H1 (cell line): ENCODE measurements around the gene DMBT1. TPM values are rescaled to one million over a fixed set of nuclear protein-coding genes. Genes with fewer than 3 reads are reported as not detected.

Source experiments
- CTCF ChIA-PET: fragments of 300-600 bp; sonication (Branson Sonifier 250); formaldehyde crosslinking; loops from one replicate; lab custom pipeline; 2021; ENCODE audit not compliant: partially characterized antibody; lab: Charles Lee
- POLR2A ChIA-PET: fragments of 300-600 bp; sonication (Branson Sonifier 250); formaldehyde crosslinking; loops from one replicate; lab custom pipeline; 2021; ENCODE audit warnings: inconsistent platforms; ENCODE audit not compliant: partially characterized antibody; lab: Charles Lee
- DNase-seq, 2 experiments: peaks; one replicate each; pipeline versions ENCODE4 v3.0.0 to v3.0.0-alpha.2; 2010 to 2022; ENCODE audit warnings: low spot score in 2 of 2, low read depth in 1 of 2, mixed read lengths in 1 of 2
- FAIRE-seq: peaks from 2 replicates; lab custom pipeline; 2011; peaks lifted over from hg19 to GRCh38; lab: Jason Lieb, UNC
- H2AFZ ChIP-seq: 2 replicates; pipeline ENCODE4 v1.8.1; 2012; ENCODE audit warnings: low read length, inconsistent platforms
- H2AK5ac ChIP-seq: 2 replicates; pipeline ENCODE4 v1.6.1; 2013; ENCODE audit warnings: low read depth, low read length
- H2BK120ac ChIP-seq: replicated peaks from 2 replicates; pipeline ENCODE3; 2013; ENCODE audit warnings: low read depth, low read length, inconsistent platforms
- H2BK12ac ChIP-seq: 2 replicates; pipeline ENCODE4 v1.6.1; 2013; ENCODE audit warnings: low read depth, low read length
- H2BK15ac ChIP-seq: 2 replicates; pipeline ENCODE4 v1.6.1; 2013; ENCODE audit warnings: low read length
- H2BK20ac ChIP-seq: 2 replicates; pipeline ENCODE4 v1.6.1; 2013; ENCODE audit warnings: low read length
- H2BK5ac ChIP-seq: 2 replicates; pipeline ENCODE4 v1.6.1; 2013; ENCODE audit warnings: low read depth, low read length
- H3K14ac ChIP-seq: 2 replicates; pipeline ENCODE4 v1.6.1; 2013; ENCODE audit warnings: inconsistent platforms; ENCODE audit not compliant: insufficient read length
- H3K18ac ChIP-seq: 2 replicates; pipeline ENCODE4 v1.6.1; 2013; ENCODE audit warnings: low read length; ENCODE audit errors: extremely low read depth
- H3K23ac ChIP-seq: 2 replicates; pipeline ENCODE4 v1.6.1; 2013; ENCODE audit warnings: inconsistent platforms; ENCODE audit not compliant: insufficient read length
- H3K23me2 ChIP-seq: 2 replicates; pipeline ENCODE4 v1.6.1; 2013; ENCODE audit warnings: low read depth, low read length
- H3K27ac ChIP-seq: 2 replicates; pipeline ENCODE4 v1.6.1; 2011; ENCODE audit warnings: low read depth, low read length, inconsistent platforms
- H3K27me3 ChIP-seq, 4 experiments: replicated peaks in 1 of 4; 1 replicate in 1 of 4; 2 replicates in 3 of 4; pipeline versions ENCODE4 v1.6.1 to v1.8.1; 2011 to 2013; ENCODE audit warnings: low read length in 3 of 4, mild to moderate bottlenecking in 3 of 4, inconsistent platforms in 2 of 4, mixed read lengths in 2 of 4, moderate library complexity in 1 of 4; ENCODE audit not compliant: control insufficient read depth in 3 of 4, insufficient read depth in 3 of 4; ENCODE audit errors: extremely low read depth in 1 of 4
- H3K36me3 ChIP-seq, 4 experiments: 2 replicates each; pipeline versions ENCODE4 v1.6.1 to v1.8.1; 2011 to 2013; ENCODE audit warnings: mild to moderate bottlenecking in 4 of 4, low read length in 3 of 4, moderate library complexity in 2 of 4, control low read depth in 1 of 4, inconsistent platforms in 1 of 4; ENCODE audit not compliant: insufficient read depth in 4 of 4, control insufficient read depth in 2 of 4
- H3K4ac ChIP-seq: replicated peaks from 2 replicates; pipeline ENCODE3; 2013; ENCODE audit warnings: low read length, low read depth, mixed read lengths, inconsistent platforms; ENCODE audit not compliant: insufficient read length
- H3K4me1 ChIP-seq, 4 experiments: replicated peaks in 1 of 4; 1 replicate in 1 of 4; 2 replicates in 3 of 4; pipeline versions ENCODE4 v1.6.1 to v1.8.1; 2011 to 2013; ENCODE audit warnings: low read length in 3 of 4, inconsistent platforms in 2 of 4, mixed read lengths in 1 of 4; ENCODE audit not compliant: insufficient read depth in 4 of 4, control insufficient read depth in 3 of 4
- H3K4me2 ChIP-seq, 2 experiments: 2 replicates each; pipeline versions ENCODE4 v1.6.1 to v1.8.1; 2011 to 2013; ENCODE audit warnings: low read depth in 2 of 2, low read length in 2 of 2, control low read depth in 1 of 2, inconsistent platforms in 1 of 2, mild to moderate bottlenecking in 1 of 2; ENCODE audit not compliant: insufficient read depth in 1 of 2
- H3K4me3 ChIP-seq, 4 experiments: fragments of 200-600, 300-600 bp in 1 of 4; sonication (generic), shearing (Covaris generic), sonication (Bioruptor Twin) in 1 of 4; 2 replicates each; pipeline versions ENCODE4 v1.5.1 to v1.8.1; 2011 to 2016; ENCODE audit warnings: low read length in 4 of 4, low read depth in 3 of 4, control low read depth in 2 of 4, inconsistent platforms in 2 of 4, mild to moderate bottlenecking in 2 of 4, mixed read lengths in 1 of 4, moderate library complexity in 1 of 4; ENCODE audit not compliant: insufficient read depth in 2 of 4; ENCODE audit errors: extremely low read depth in 1 of 4
- H3K56ac ChIP-seq: replicated peaks from 2 replicates; pipeline ENCODE3; 2013; ENCODE audit warnings: low read depth, mild to moderate bottlenecking, mixed read lengths, low read length, inconsistent platforms; ENCODE audit not compliant: insufficient read length
- H3K79me1 ChIP-seq: 2 replicates; pipeline ENCODE4 v1.6.1; 2013; ENCODE audit warnings: low read depth, low read length, control low read depth
- H3K79me2 ChIP-seq, 2 experiments: 2 replicates each; pipeline versions ENCODE4 v1.6.1 to v1.8.1; 2012 to 2013; ENCODE audit warnings: low read length in 2 of 2, mild to moderate bottlenecking in 2 of 2, inconsistent platforms in 1 of 2; ENCODE audit not compliant: insufficient read depth in 2 of 2, control insufficient read depth in 1 of 2
- H3K9ac ChIP-seq, 4 experiments: replicated peaks in 1 of 4; 1 replicate in 1 of 4; 2 replicates in 3 of 4; pipeline versions ENCODE4 v1.6.1 to v1.8.1; 2011 to 2013; ENCODE audit warnings: low read depth in 3 of 4, low read length in 3 of 4, control low read depth in 2 of 4, mild to moderate bottlenecking in 2 of 4, moderate library complexity in 2 of 4, inconsistent platforms in 1 of 4; ENCODE audit errors: extremely low read depth in 1 of 4
- H3K9me3 ChIP-seq, 2 experiments: 2 replicates each; pipeline versions ENCODE4 v1.6.1 to v1.8.1; 2012 to 2013; ENCODE audit warnings: mild to moderate bottlenecking in 2 of 2, moderate library complexity in 2 of 2, control low read depth in 1 of 2, inconsistent platforms in 1 of 2, low read depth in 1 of 2, low read length in 1 of 2, mixed read lengths in 1 of 2; ENCODE audit not compliant: insufficient read depth in 2 of 2
- H4K20me1 ChIP-seq, 2 experiments: replicated peaks in 1 of 2; 2 replicates each; pipeline versions ENCODE3 to v1.8.1; 2011 to 2013; ENCODE audit warnings: inconsistent platforms in 2 of 2, low read length in 2 of 2, mild to moderate bottlenecking in 1 of 2; ENCODE audit not compliant: insufficient read depth in 2 of 2, control insufficient read depth in 1 of 2
- H4K5ac ChIP-seq: 2 replicates; pipeline ENCODE4 v1.6.1; 2013; ENCODE audit warnings: low read length, low read depth, mixed read lengths, inconsistent platforms; ENCODE audit not compliant: insufficient read length
- H4K8ac ChIP-seq: 2 replicates; pipeline ENCODE4 v1.8.0; 2013; ENCODE audit warnings: mild to moderate bottlenecking, moderate library complexity, low read length, inconsistent platforms; ENCODE audit not compliant: insufficient read depth; ENCODE audit errors: extremely low read depth
- H4K91ac ChIP-seq: replicated peaks from 2 replicates; pipeline ENCODE3; 2013; ENCODE audit warnings: low read length, mixed read lengths, inconsistent platforms; ENCODE audit not compliant: insufficient read length
- MAFK ChIP-seq: IDR thresholded peaks from 2 replicates; pipeline ENCODE4 v1.6.1; 2012; ENCODE audit warnings: low read depth, mild to moderate bottlenecking, improper control_type of control experiment, low read length
- SP2 ChIP-seq: IDR thresholded peaks from 2 replicates; pipeline ENCODE4 v1.6.1; 2012; ENCODE audit warnings: mild to moderate bottlenecking, low read length, inconsistent platforms
- WGBS, 2 experiments: shearing (Covaris generic) in 1 of 2; methylation state at CpG; one replicate each; pipeline versions ENCODE4 v1.1.6 to v1.1.7; 2013 to 2015; ENCODE audit warnings: low lambda C conversion rate in 2 of 2, mixed read lengths in 2 of 2, inconsistent platforms in 1 of 2, low coverage in 1 of 2, missing lambda C conversion rate in 1 of 2; ENCODE audit not compliant: insufficient replicate concordance in 2 of 2, insufficient coverage in 1 of 2, insufficient read length in 1 of 2; ENCODE audit errors: extremely low coverage in 1 of 2, missing lambda C conversion rate in 1 of 2; 5-methylcytosine and 5-hydroxymethylcytosine counted together
- polyA plus RNA-seq, 7 experiments: library from polyadenylated mRNA; depleted of rRNA in 3 of 7; stranded (reverse) in 5 of 7; unstranded in 2 of 7; fragments of >200 nt in 5 of 7; fragments of 200-250 nt in 2 of 7; gene quantifications; 1 replicate in 5 of 7; 2 replicates in 1 of 7; 4 replicates in 1 of 7; pipeline versions ENCODE4 v1.2.1 to v1.2.3, GENCODE V29; 2011 to 2013; ENCODE audit warnings: missing spikeins in 2 of 7, mixed read lengths in 2 of 7
- total RNA-seq: library from RNA; stranded (reverse); fragmentation: NEBNext Ultra II Directional; extraction: Animal tissue kit (Norgen Biotek cat#: 25700); gene quantifications from 2 replicates; pipeline ENCODE4 v1.2.1, GENCODE V29; 2021

Gene DMBT1
- total and polyA plus RNA-seq, 2 of the 8 experiments (the other 6 are each of a cell fraction or from before 2014, with no cell fraction given): 0.03 TPM; not detected in 1

- ChIA-PET POLR2A (no interaction called here), CTCF (interaction anchor here (4.0 kb wide), 1 partner anchor 16 kb away, joined by 26 read pairs; no protein-coding TSS in a partner anchor)
- Histone ChIP-seq H2BK5ac (no peak overlapping the region), H4K20me1 (no peaks in the 10 kb centered on the region), H2BK120ac (no peak overlapping the region), H2BK20ac (no peak overlapping the region), H3K9ac (no peak overlapping the region), H4K5ac (no peak overlapping the region), H3K56ac (no peak overlapping the region), H2BK12ac (no peak overlapping the region), H4K8ac (no peak overlapping the region), H3K79me1 (no peaks in the 10 kb centered on the region), H3K14ac (no peak overlapping the region), H3K23me2 (no peaks in the 10 kb centered on the region), H3K27me3 (no peaks in the 10 kb centered on the region), H3K23ac (no peak overlapping the region), H3K4me1 (0 out of 7 replicates have a peak, but pooled peaks cover 0 to 2% (median 0%) of the 10 kb centered on the region in 4 experiments), H4K91ac (no peak overlapping the region), H3K9me3 (no peaks in the 10 kb centered on the region), H3K4me3 (no peak overlapping the region), H3K18ac (no peak overlapping the region), H3K36me3 (no peaks in the 10 kb centered on the region), H3K79me2 (no peaks in the 10 kb centered on the region), H2BK15ac (no peak overlapping the region), H2AFZ (no peak overlapping the region), H3K27ac (no peak overlapping the region), H3K4me2 (no peak overlapping the region), H2AK5ac (no peak overlapping the region), H3K4ac (no peak overlapping the region)
- 85% methylated on average over 7 of the region's 7 CpGs; no CpG with 5 or more reads in 1 of the 2 experiments for WGBS, 2 experiments
- FAIRE-seq (no peak), DNase-seq (no peak)
- TF ChIP-seq SP2 (no peak), MAFK (no peak)
Observed at GRCh38 chr10:122665329-122665860, 104.8 kb downstream of the DMBT1 start.
